ENCODE results near the gene ALG9.

- TF ChIP-seq CTCF (IDR thresholded peaks at IDR 0.05) (no peak), KAT7 (CRISPR knock-in tag; IDR thresholded peaks at IDR 0.05; ENCODE audit: borderline replicate concordance) (no peak), USF2 (CRISPR knock-in tag; IDR thresholded peaks at IDR 0.05) (no peak), IRF1 (CRISPR knock-in tag; IDR thresholded peaks at IDR 0.05) (no peak), ZNF121 (CRISPR knock-in tag; IDR thresholded peaks at IDR 0.05) (no peak), AFF4 (CRISPR knock-in tag; IDR thresholded peaks at IDR 0.05; ENCODE audit: borderline replicate concordance) (no peak), ZNF396 (CRISPR knock-in tag; IDR thresholded peaks at IDR 0.05; ENCODE audit: borderline replicate concordance) (no peak)
Observed at GRCh38 chr11:111778047-111778558, 93.3 kb downstream of the ALG9 start.

All from WTC11 (cell line).